Osteoblast (primary cell): ENCODE data around the gene CACNB2. TPM values are rescaled to one million over a fixed set of nuclear protein-coding genes. Genes with fewer than 3 reads are reported as not detected.
"Not testable (repeated sequence)": the region's sequence is repeated elsewhere in the genome, so short reads cannot be mapped to it uniquely, and the experiment has no call there.

Experiments used
- DNase-seq: peaks from one replicate; pipeline ENCODE4 v3.0.0; 2011; ENCODE audit warnings: low spot score, mixed read lengths; ENCODE audit not compliant: insufficient read length; ENCODE audit errors: missing footprints
- H2AFZ ChIP-seq: 2 replicates; pipeline ENCODE4 v1.6.0; 2011; ENCODE audit warnings: mild to moderate bottlenecking, low read length
- H3K27ac ChIP-seq: 2 replicates; pipeline ENCODE4 v1.5.1; 2011; ENCODE audit warnings: mild to moderate bottlenecking, low read depth, low read length, moderate library complexity
- H3K27me3 ChIP-seq: 2 replicates; pipeline ENCODE4 v1.6.0; 2012; ENCODE audit warnings: mild to moderate bottlenecking, control low read depth, inconsistent platforms, low read length, moderate library complexity; ENCODE audit not compliant: insufficient read depth
- H3K36me3 ChIP-seq: 2 replicates; pipeline ENCODE4 v1.5.1; 2011; ENCODE audit warnings: mild to moderate bottlenecking, low read length, control low read depth, moderate library complexity; ENCODE audit not compliant: insufficient read depth
- H3K4me1 ChIP-seq: 2 replicates; pipeline ENCODE4 v1.5.1; 2011; ENCODE audit warnings: mild to moderate bottlenecking, low read length, control low read depth, moderate library complexity; ENCODE audit not compliant: insufficient read depth
- H3K4me2 ChIP-seq: 2 replicates; pipeline ENCODE4 v1.6.0; 2011; ENCODE audit warnings: mild to moderate bottlenecking, low read length; ENCODE audit not compliant: insufficient read depth
- H3K4me3 ChIP-seq: fragments of 200-600 bp; sonication (generic); 3 replicates; pipeline ENCODE4 v1.5.1; 2012; ENCODE audit warnings: mild to moderate bottlenecking, low read length, inconsistent platforms; ENCODE audit not compliant: insufficient read depth
- H3K79me2 ChIP-seq: 2 replicates; pipeline ENCODE4 v1.6.0; 2012; ENCODE audit warnings: mild to moderate bottlenecking, low read length, control low read depth, inconsistent platforms; ENCODE audit not compliant: insufficient read depth
- H3K9me3 ChIP-seq: 2 replicates; pipeline ENCODE4 v1.5.1; 2011; ENCODE audit warnings: low read depth, low read length, control low read depth
- H4K20me1 ChIP-seq: 2 replicates; pipeline ENCODE4 v1.6.0; 2012; ENCODE audit warnings: mild to moderate bottlenecking, low read length, control low read depth; ENCODE audit not compliant: insufficient read depth
- CTCF ChIP-seq: IDR thresholded peaks from 2 replicates; pipeline ENCODE4 v1.5.1; 2011; ENCODE audit warnings: mild to moderate bottlenecking, low read depth, low read length, moderate library complexity; ENCODE audit errors: extremely low read depth
- total RNA-seq: library from RNA; depleted of rRNA; stranded (reverse); fragments of >200 nt; gene quantifications from 2 replicates; pipeline ENCODE4 v1.2.3, GENCODE V29; 2012

CACNB2 gene
- total RNA-seq, 1 donor: under 0.01 TPM

- H4K20me1 ChIP-seq: no peaks in the 10 kb centered on the region
- peaks cover 21% of the 10 kb centered on the region for H3K27me3 ChIP-seq
- no peaks in the 10 kb centered on the region for H3K36me3 ChIP-seq
- no peak overlapping the region for H3K27ac ChIP-seq
- H3K79me2 ChIP-seq: no peaks in the 10 kb centered on the region
- no peaks in the 10 kb centered on the region for H3K9me3 ChIP-seq
- H3K4me2 ChIP-seq: no peak overlapping the region
- no peak overlapping the region for H3K4me3 ChIP-seq
- H3K4me1 ChIP-seq: no peaks in the 10 kb centered on the region
- H2AFZ ChIP-seq: no peak overlapping the region
- no peak for TF ChIP-seq CTCF
- DNase-seq: no peak
Observed at GRCh38 chr10:18151356-18151890, 11.2 kb downstream of the CACNB2 start.

- H3K4me1 ChIP-seq: peaks cover 13% of the 10 kb centered on the region
- not testable (repeated sequence) for H2AFZ ChIP-seq, H3K4me3 ChIP-seq, H4K20me1 ChIP-seq, H3K9me3 ChIP-seq, H3K4me2 ChIP-seq, DNase-seq, H3K27ac ChIP-seq, H3K79me2 ChIP-seq, H3K36me3 ChIP-seq
- peaks cover 21% of the 10 kb centered on the region for H3K27me3 ChIP-seq
Observed at GRCh38 chr10:18153381-18153780, 13.2 kb downstream of the CACNB2 start.

DNA sequence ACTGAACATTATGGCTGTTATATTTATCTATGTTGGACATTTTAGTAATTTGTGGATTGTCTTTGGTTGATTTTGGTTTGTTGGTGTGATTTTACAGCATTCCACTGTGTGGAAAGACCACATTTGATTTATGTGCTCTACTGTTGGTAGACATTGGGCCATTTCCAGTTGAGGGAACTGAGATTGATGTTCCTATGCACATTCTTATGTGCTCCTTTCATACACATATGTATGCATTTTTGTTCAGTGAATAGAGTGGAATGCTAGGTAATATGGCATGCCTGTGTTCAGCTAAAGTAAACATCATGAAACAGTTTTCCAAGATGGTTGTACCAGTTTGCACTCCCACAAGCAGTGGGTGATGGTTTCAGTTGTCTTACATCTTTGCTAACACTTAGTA is 15.1 kb downstream of the CACNB2 start:
- DNase-seq: no peak
- Histone ChIP-seq H3K27ac (no peak overlapping the region), H3K4me1 (peaks cover 23% of the 10 kb centered on the region), H3K9me3 (no peaks in the 10 kb centered on the region), H3K79me2 (no peaks in the 10 kb centered on the region), H3K27me3 (peaks cover 12% of the 10 kb centered on the region), H3K36me3 (no peaks in the 10 kb centered on the region), H3K4me2 (no peak overlapping the region), H4K20me1 (no peaks in the 10 kb centered on the region), H2AFZ (no peak overlapping the region), H3K4me3 (no peak overlapping the region)
- TF ChIP-seq CTCF: no peak

GRCh38 chr10:18156797-18157196 is 16.6 kb downstream of the CACNB2 start:
- H2AFZ ChIP-seq, H3K79me2 ChIP-seq, H3K27ac ChIP-seq, H4K20me1 ChIP-seq, DNase-seq, H3K9me3 ChIP-seq, H3K36me3 ChIP-seq, H3K4me3 ChIP-seq, H3K27me3 ChIP-seq, H3K4me2 ChIP-seq: not testable (repeated sequence)
- peaks cover 23% of the 10 kb centered on the region for H3K4me1 ChIP-seq

DNA sequence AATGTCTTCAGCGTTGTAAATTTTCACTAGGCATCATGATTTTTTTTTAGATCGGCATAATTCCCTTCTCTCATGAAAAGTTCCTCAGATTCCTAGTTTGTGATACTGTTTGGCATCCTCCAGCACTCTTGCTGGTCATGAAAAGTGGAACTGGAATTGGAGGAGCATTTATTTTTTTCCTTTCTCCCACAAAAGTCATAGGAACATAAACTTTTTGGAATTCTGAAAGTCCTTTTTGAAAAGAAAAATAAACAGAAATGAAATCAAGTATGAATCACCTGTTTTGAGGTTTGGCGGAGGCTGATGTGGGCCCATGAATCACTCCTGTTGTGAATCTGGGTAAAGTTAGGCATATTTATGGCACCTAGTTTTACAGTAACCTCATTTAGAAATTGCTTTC is 17.7 kb downstream of the CACNB2 start:
- Histone ChIP-seq H3K4me1 (peaks cover 23% of the 10 kb centered on the region), H2AFZ (no peak overlapping the region), H3K9me3 (no peaks in the 10 kb centered on the region), H3K36me3 (no peaks in the 10 kb centered on the region), H4K20me1 (no peaks in the 10 kb centered on the region), H3K4me2 (peak overlapping the region; percentile 58), H3K4me3 (no peak overlapping the region), H3K27ac (peak overlapping the region; percentile 38), H3K27me3 (no peaks in the 10 kb centered on the region), H3K79me2 (no peaks in the 10 kb centered on the region)
- TF ChIP-seq CTCF: no peak
- DNase-seq: peak; percentile 77
